ENCODE data around the gene CLDN14. TPM values are rescaled to one million over a fixed set of nuclear protein-coding genes. Genes with fewer than 3 reads are reported as not detected.

CLDN14 gene
- total RNA-seq, 4 donors from 2014 or later = not detected

DNA sequence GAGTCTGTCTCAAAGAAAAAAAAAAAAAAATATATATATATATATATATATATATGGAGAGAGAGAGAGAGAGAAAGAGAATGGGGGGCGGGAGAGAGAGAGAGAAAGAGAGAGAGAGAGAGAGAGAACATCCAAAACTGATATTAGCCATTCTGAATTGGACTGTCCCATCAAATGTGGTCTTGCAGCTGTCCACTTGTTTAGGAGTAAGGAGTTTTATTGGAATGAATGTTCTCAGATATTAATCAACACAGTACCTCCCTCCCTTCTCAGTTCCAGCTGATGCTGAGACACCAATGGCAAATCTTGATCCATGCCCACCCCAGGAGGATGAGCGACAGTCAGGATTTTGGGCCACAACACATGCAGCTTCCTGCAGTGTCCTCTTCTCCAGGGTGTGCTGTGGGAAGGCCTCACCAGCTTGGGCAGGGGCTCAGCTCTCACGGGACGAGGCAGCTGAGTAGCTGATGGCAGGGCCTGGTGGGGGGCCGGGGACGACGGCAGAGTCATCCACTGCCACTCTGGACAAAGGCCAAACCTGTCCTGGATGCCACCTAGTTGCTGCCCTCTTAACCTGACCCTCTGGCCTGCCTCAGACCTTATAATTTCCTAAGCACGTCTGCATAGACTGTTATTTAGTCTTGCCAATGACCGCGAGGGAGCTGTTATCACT lies 9.3 kb upstream of the CLDN14 start:
- Histone ChIP-seq H3K27ac (replicated peaks in 1 of 4) (no peak overlapping the region), H3K27me3 (peaks cover 0 to 19% (median 0%) of the 10 kb centered on the region in 4 donors), H3K4me1 (no peaks in the 10 kb centered on the region), H3K4me3 (no peak overlapping the region), H3K9me3 (no peaks in the 10 kb centered on the region), H3K36me3 (no peaks in the 10 kb centered on the region)
- intact Hi-C loops (cut with DNase I) = no loop called here
- TF ChIP-seq EP300 (IDR thresholded peaks at IDR 0.05) = no peak
- TF ChIP-seq, protein P1, sequence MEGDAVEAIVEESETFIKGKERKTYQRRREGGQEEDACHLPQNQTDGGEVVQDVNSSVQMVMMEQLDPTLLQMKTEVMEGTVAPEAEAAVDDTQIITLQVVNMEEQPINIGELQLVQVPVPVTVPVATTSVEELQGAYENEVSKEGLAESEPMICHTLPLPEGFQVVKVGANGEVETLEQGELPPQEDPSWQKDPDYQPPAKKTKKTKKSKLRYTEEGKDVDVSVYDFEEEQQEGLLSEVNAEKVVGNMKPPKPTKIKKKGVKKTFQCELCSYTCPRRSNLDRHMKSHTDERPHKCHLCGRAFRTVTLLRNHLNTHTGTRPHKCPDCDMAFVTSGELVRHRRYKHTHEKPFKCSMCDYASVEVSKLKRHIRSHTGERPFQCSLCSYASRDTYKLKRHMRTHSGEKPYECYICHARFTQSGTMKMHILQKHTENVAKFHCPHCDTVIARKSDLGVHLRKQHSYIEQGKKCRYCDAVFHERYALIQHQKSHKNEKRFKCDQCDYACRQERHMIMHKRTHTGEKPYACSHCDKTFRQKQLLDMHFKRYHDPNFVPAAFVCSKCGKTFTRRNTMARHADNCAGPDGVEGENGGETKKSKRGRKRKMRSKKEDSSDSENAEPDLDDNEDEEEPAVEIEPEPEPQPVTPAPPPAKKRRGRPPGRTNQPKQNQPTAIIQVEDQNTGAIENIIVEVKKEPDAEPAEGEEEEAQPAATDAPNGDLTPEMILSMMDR (IDR thresholded peaks at IDR 0.05) = no peak
- no peak for TF ChIP-seq POLR2AphosphoS5 (IDR thresholded peaks at IDR 0.05)
- TF ChIP-seq POLR2A (IDR thresholded peaks at IDR 0.05; ENCODE audit: low read depth) = no peak
- WGBS = 86% methylated on average over 6 of the region's 10 CpGs
- DNase-seq (ENCODE audit: extremely low spot score) = no peak

DNA sequence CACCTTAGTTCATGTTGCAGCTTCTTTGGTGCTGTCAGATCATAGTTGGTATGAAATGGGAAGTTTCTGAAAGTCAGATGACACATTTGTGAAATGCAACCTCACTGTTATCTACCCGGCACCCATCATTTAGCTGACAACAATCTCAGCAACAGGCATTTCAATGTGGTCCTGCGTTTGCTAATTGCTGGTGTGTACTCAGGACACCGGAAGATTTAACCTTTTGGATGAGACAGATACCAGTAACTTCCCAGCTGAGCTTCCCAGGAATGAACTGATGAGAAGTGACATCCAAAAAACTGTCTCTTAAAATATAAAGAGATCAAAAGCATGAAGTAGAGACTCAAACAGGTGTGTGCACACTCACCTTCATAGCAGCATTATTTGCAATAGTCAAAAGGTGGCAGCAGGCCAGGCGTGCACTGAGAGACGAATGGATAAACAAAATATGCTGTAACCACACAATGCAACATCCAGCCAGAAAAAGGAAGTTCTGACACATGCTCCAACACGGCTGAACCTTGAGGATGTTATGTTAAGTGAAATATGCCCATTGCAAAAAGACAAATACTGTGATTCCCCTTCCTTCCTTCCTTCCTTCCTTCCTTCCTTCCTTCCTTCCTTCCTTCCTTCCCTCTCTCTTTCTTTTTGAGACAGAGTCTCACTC lies 7.9 kb upstream of the CLDN14 start:
- Histone ChIP-seq H3K4me3 (no peak overlapping the region), H3K4me1 (no peaks in the 10 kb centered on the region), H3K36me3 (no peaks in the 10 kb centered on the region), H3K9me3 (no peaks in the 10 kb centered on the region), H3K27me3 (peaks cover 0 to 4% (median 0%) of the 10 kb centered on the region in 4 donors), H3K27ac (replicated peaks in 1 of 4) (no peak overlapping the region)
- 56% methylated on average over 6 of the region's 6 CpGs for WGBS
- no peak for TF ChIP-seq POLR2A (IDR thresholded peaks at IDR 0.05; ENCODE audit: low read depth)
- TF ChIP-seq POLR2AphosphoS5 (IDR thresholded peaks at IDR 0.05) = no peak
- TF ChIP-seq, protein P1 (IDR thresholded peaks at IDR 0.05) = no peak
- no peak for TF ChIP-seq EP300 (IDR thresholded peaks at IDR 0.05)
- no peak for DNase-seq (ENCODE audit: extremely low spot score)
- intact Hi-C loops (cut with DNase I) = no loop called here

DNA sequence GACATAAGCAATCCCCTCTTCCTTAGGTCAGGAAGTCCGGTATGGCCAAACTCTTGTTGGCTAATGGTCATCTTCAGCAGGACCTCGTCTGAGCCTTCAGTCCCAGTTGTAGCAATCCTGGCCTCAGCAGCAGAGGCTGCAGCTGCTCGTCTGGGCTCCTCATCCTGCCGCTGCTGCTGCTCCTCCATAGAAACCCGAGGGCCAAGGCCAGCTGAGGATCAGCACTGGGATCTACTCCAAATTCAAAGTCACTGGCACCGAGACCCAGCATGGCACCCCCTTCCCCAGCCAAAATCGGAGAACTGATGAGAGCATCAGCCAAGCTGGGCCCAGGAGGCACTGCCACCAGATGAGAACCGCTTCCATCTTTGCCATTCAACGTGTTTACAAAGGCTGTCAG lies 6.3 kb upstream of the CLDN14 start:
- no peak for TF ChIP-seq POLR2A (IDR thresholded peaks at IDR 0.05; ENCODE audit: low read depth)
- TF ChIP-seq, protein P1 (IDR thresholded peaks at IDR 0.05) = no peak
- TF ChIP-seq POLR2AphosphoS5 (IDR thresholded peaks at IDR 0.05) = no peak
- no peak for TF ChIP-seq EP300 (IDR thresholded peaks at IDR 0.05)
- intact Hi-C loops (cut with DNase I) = no loop called here
- WGBS = 84% methylated on average over 9 of the region's 9 CpGs
- H3K27ac ChIP-seq (replicated peaks in 1 of 4) = no peak overlapping the region
- no peaks in the 10 kb centered on the region for H3K9me3 ChIP-seq
- H3K27me3 ChIP-seq = no peaks in the 10 kb centered on the region
- no peak for DNase-seq (ENCODE audit: extremely low spot score)
- H3K4me3 ChIP-seq = no peak overlapping the region
- H3K4me1 ChIP-seq = no peaks in the 10 kb centered on the region
- H3K36me3 ChIP-seq = no peaks in the 10 kb centered on the region

DNA sequence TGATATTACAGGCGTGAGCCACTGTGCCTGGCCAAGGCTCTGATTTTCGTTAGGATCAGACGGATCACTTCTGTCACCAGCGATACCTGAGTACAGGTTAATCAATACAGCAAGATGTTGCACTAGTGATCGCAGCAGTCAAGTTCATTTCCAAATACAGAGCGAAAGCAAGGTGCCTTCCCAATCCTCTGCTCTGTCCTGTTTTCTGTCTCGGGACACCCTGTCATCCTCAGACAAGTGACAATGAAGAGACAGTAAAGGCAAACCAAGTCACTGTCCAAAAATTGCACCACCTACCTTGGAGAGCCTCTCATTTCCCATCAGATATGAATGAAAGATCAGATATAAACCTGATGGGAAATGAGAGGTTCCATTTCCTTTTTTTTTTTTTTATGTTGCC lies 5.6 kb upstream of the CLDN14 start:
- Histone ChIP-seq H3K27me3 (no peaks in the 10 kb centered on the region), H3K27ac (replicated peaks in 1 of 4) (no peak overlapping the region)
- intact Hi-C loops (cut with DNase I) = no loop called here

More for the DNA sequence above, 5.6 kb upstream of the CLDN14 start:
- Histone ChIP-seq H3K4me3 (no peak overlapping the region), H3K9me3 (no peaks in the 10 kb centered on the region), H3K36me3 (no peaks in the 10 kb centered on the region), H3K4me1 (no peaks in the 10 kb centered on the region)
- DNase-seq (ENCODE audit: extremely low spot score) = no peak
- TF ChIP-seq POLR2AphosphoS5 (IDR thresholded peaks at IDR 0.05) = no peak
- TF ChIP-seq, protein P1 (IDR thresholded peaks at IDR 0.05) = no peak
- no peak for TF ChIP-seq EP300 (IDR thresholded peaks at IDR 0.05)
- no peak for TF ChIP-seq POLR2A (IDR thresholded peaks at IDR 0.05; ENCODE audit: low read depth)
- 89% methylated on average over 7 of the region's 7 CpGs for WGBS

All from esophagus muscularis mucosa (tissue), 4 donors.